ENCODE measurements around the gene NR3C1. TPM values are rescaled to one million over a fixed set of nuclear protein-coding genes. Genes with fewer than 3 reads are reported as not detected.

Gene NR3C1
- total RNA-seq (2021) = 26.5 and 31.4 TPM in 2 replicates
- long read RNA-seq, full-length matches to known transcripts = 5 of 75 reads
- long read RNA-seq, partial matches to known transcripts = 58 of 75 reads
- long read RNA-seq, other reads (novel, unspliced or antisense) = 12 of 75 reads

- no peaks in the 10 kb centered on the region for H3K9me3 ChIP-seq (ENCODE audit: control insufficient read depth, low read depth, low read length)
- no peak within 1 kb of the TSS; the same call in 1 of the 2 replicates for H3K14ac ChIP-seq (ENCODE audit: insufficient read depth, low read length)
- peaks cover 35 to 39% of the 10 kb centered on the region in 2 experiments for H3K4me1 Mint-ChIP-seq
- no peak within 1 kb of the TSS; a peak in 1 of 7 replicates for H3K27ac Mint-ChIP-seq
- peaks cover 10% of the 10 kb centered on the region; the same call in 1 of the 2 replicates for H3K27me3 ChIP-seq (ENCODE audit: insufficient read depth, low read length)
- H4K5ac ChIP-seq (ENCODE audit: insufficient read length, low read depth, low read length) = no peak within 1 kb of the TSS
- H3K4me1 ChIP-seq (ENCODE audit: insufficient read depth, low read length) = peaks cover 7% of the 10 kb centered on the region
- no peak within 1 kb of the TSS for H3K9ac ChIP-seq (ENCODE audit: extremely low read depth, insufficient read length, low read length)
- no peaks in the 10 kb centered on the region for H4K20me1 ChIP-seq (ENCODE audit: control insufficient read depth, insufficient read depth, insufficient read length)
- H3K79me1 ChIP-seq (ENCODE audit: insufficient read depth, low read depth, low read length, poor library complexity, severe bottlenecking) = no peaks in the 10 kb centered on the region
- no peak within 1 kb of the TSS for H2BK120ac ChIP-seq (ENCODE audit: low read depth, low read length, poor library complexity, severe bottlenecking)
- no peak within 1 kb of the TSS for H3K56ac ChIP-seq (ENCODE audit: insufficient read length, low read depth, low read length)
- no peak within 1 kb of the TSS for H2BK15ac ChIP-seq (ENCODE audit: low read depth, low read length)
- WGBS (ENCODE audit: extremely low coverage, insufficient read length, low lambda C conversion rate) = no CpG with 5 or more reads among the region's 114 CpGs
- H3K23ac ChIP-seq (ENCODE audit: insufficient read length, low read depth, low read length) = no peak within 1 kb of the TSS
- no peak within 1 kb of the TSS for H3K18ac ChIP-seq (ENCODE audit: insufficient read length, low read depth, low read length)
- H2AK5ac ChIP-seq (ENCODE audit: insufficient read length, low read length) = no peak within 1 kb of the TSS
- peak; percentile 38 for DNase-seq
- H3K27ac ChIP-seq (ENCODE audit: insufficient read length, low read depth, low read length) = no peak within 1 kb of the TSS
- H4K8ac ChIP-seq (replicated peaks; ENCODE audit: insufficient read length, low read depth, low read length) = no peak within 1 kb of the TSS
- H3K23me2 ChIP-seq (ENCODE audit: insufficient read length, low read depth, low read length, poor library complexity, severe bottlenecking) = peaks cover 23% of the 10 kb centered on the region
- H3K79me2 ChIP-seq (ENCODE audit: insufficient read depth, low read length) = no peaks in the 10 kb centered on the region
- no peaks in the 10 kb centered on the region for H3K9me3 Mint-ChIP-seq
- no peak within 1 kb of the TSS for H4K91ac ChIP-seq (ENCODE audit: insufficient read length, low read depth, low read length)
- H3K4ac ChIP-seq (ENCODE audit: low read depth, low read length) = no peak within 1 kb of the TSS
- no peak within 1 kb of the TSS for H2BK20ac ChIP-seq (ENCODE audit: low read depth, low read length, poor library complexity, severe bottlenecking)
- H2AFZ ChIP-seq (ENCODE audit: low read length) = no peak within 1 kb of the TSS
- H3T11ph ChIP-seq (ENCODE audit: low read length) = no peak within 1 kb of the TSS
- peak within 1 kb of the TSS; percentile 91 for H3K4me2 ChIP-seq (ENCODE audit: insufficient read depth, insufficient read length, low read length)
- H3K27me3 Mint-ChIP-seq (ENCODE audit: low read depth) = peaks cover 26% of the 10 kb centered on the region
- TF ChIP-seq CTCF (conservative IDR thresholded peaks at IDR 0.05) = peak; percentile 52; the same call in 2 of the 3 replicates
- peaks cover 0 to 12% (median 0%) of the 10 kb centered on the region in 3 experiments; a peak in 3 of 7 replicates for H3K36me3 Mint-ChIP-seq (ENCODE audit: insufficient read depth in 1 of 3, low read depth in 3 of 3)
- H2BK5ac ChIP-seq (ENCODE audit: insufficient read length, low read length) = no peak within 1 kb of the TSS
- H2BK12ac ChIP-seq (ENCODE audit: insufficient read length, low read depth, low read length) = no peak within 1 kb of the TSS
- H3K4me3 Mint-ChIP-seq = peak within 1 kb of the TSS; percentile 82 to 91
Observed at GRCh38 chr5:143403593-143404415, at the start of gene NR3C1. TSS of gene NR3C1 (minus strand) at chr5:143403686. CDS start at chr5:143400839, 2,847 bp downstream.

Measured in H9 (cell line).